HepG2 (cell line): ENCODE measurements around the gene GPER1. TPM values are rescaled to one million over a fixed set of nuclear protein-coding genes. Genes with fewer than 3 reads are reported as not detected.
A peak's percentile ranks its signal among the peaks of the same experiment; 100 is the strongest.

Experiments
- ARID5B ChIP-seq: IDR thresholded peaks from 2 replicates; pipeline ENCODE4 v1.4.0; 2020; ENCODE audit warnings: mild to moderate bottlenecking, missing genetic modification reagents
- MLLT10 ChIP-seq: sonication (generic); formaldehyde crosslinking; IDR thresholded peaks from 2 replicates; pipeline ENCODE4 v1.4.0; 2020; ENCODE audit warnings: missing genetic modification reagents
- MLXIP ChIP-seq: sonication (generic); formaldehyde crosslinking; IDR thresholded peaks from 2 replicates; pipeline ENCODE4 v1.9.0; 2021; ENCODE audit warnings: missing genetic modification reagents, borderline replicate concordance
- MXD3 ChIP-seq: IDR thresholded peaks from 2 replicates; pipeline ENCODE4 v1.6.1; 2016; ENCODE audit warnings: mild to moderate bottlenecking, missing biosample characterization, missing genetic modification reagents
- POGZ ChIP-seq: sonication (generic); formaldehyde crosslinking; IDR thresholded peaks from 2 replicates; pipeline ENCODE4 v1.4.0; 2020; ENCODE audit warnings: mild to moderate bottlenecking, missing genetic modification reagents
- RNF219 ChIP-seq: sonication (generic); formaldehyde crosslinking; IDR thresholded peaks from 2 replicates; pipeline ENCODE4 v1.5.0; 2020; ENCODE audit warnings: mild to moderate bottlenecking, missing genetic modification reagents
- TFE3 ChIP-seq: IDR thresholded peaks from 2 replicates; pipeline ENCODE4 v1.6.1; 2016
- ZNF101 ChIP-seq: sonication (generic); formaldehyde crosslinking; IDR thresholded peaks from 2 replicates; pipeline ENCODE4 v1.4.0; 2020; ENCODE audit warnings: mild to moderate bottlenecking, low read depth, missing genetic modification reagents, borderline replicate concordance
- ZXDC ChIP-seq: sonication (generic); formaldehyde crosslinking; IDR thresholded peaks from 2 replicates; pipeline ENCODE4 v1.5.0; 2020; ENCODE audit warnings: mild to moderate bottlenecking, missing genetic modification reagents
- polyA plus RNA-seq, 8 experiments: library from polyadenylated mRNA; depleted of rRNA in 3 of 8; stranded (reverse) in 7 of 8; unstranded in 1 of 8; fragments of >200 nt; fragmentation: Illumina TruSeq in 4 of 8; extraction: Trizol in 4 of 8; gene quantifications; 2 replicates each; pipeline versions ENCODE4 v1.2.1 to v1.2.3, GENCODE V29; 2011 to 2016; ENCODE audit warnings: low read depth in 4 of 8, missing spikeins in 1 of 8, mixed read lengths in 1 of 8; ENCODE audit not compliant: insufficient read depth in 1 of 8
- total RNA-seq, 5 experiments: library from RNA; depleted of rRNA; stranded (reverse); fragments of >200 nt; fragmentation: Illumina TruSeq; extraction: Trizol; gene quantifications; 2 replicates each; pipeline ENCODE4 v1.2.3, GENCODE V29; 2016; ENCODE audit warnings: low read depth in 1 of 5

The GPER1 gene
- total and polyA plus RNA-seq, 2 of the 13 experiments (the other 11 are each of a cell fraction or from before 2014, with no cell fraction given), result 12.7 to 19.7 TPM

GRCh38 chr7:1101563-1102431 is 13.9 kb downstream of the GPER1 start (continued):
- TF ChIP-seq ARID5B (CRISPR knock-in tag) (peak; percentile 68; the same call in 1 of the 2 replicates), TFE3 (peak; percentile 60), MLXIP (CRISPR knock-in tag) (peak; percentile 34; the same call in 1 of the 2 replicates), RNF219 (CRISPR knock-in tag) (no peak), ZNF101 (CRISPR knock-in tag) (no peak), MLLT10 (CRISPR knock-in tag) (no peak), ZXDC (CRISPR knock-in tag) (0 out of 2 replicates have a peak, but pooled peaks have one; percentile 61), MXD3 (no peak), POGZ (no peak)
